GM23338 (cell line): ENCODE data around the gene SLC45A1.

Source experiments
- EZH2 ChIP-seq: fragments of 200-600 bp; sonication (generic); IDR thresholded peaks from one replicate; pipeline ENCODE4 v1.8.0; 2017; ENCODE audit warnings: antibody characterized with exemption, mild to moderate bottlenecking, low read depth; ENCODE audit not compliant: unreplicated experiment
- NANOG ChIP-seq: IDR thresholded peaks from 2 replicates; pipeline ENCODE4 v1.6.1; 2016; ENCODE audit warnings: antibody characterized with exemption, borderline replicate concordance
- POLR2AphosphoS5 ChIP-seq: IDR thresholded peaks from 2 replicates; pipeline ENCODE4 v1.6.1; 2016; ENCODE audit warnings: antibody characterized with exemption, low read depth
- TF ChIP-seq, protein P1 (sequence below), 2 experiments: fragments of 200-600 bp in 1 of 2; sonication (generic) in 1 of 2; conservative IDR thresholded peaks; 2 replicates each; pipeline versions ENCODE4 v1.5.1 to v1.6.1; 2016 to 2017; ENCODE audit warnings: antibody characterized with exemption in 2 of 2, low read depth in 2 of 2, mild to moderate bottlenecking in 2 of 2, moderate library complexity in 1 of 2
- TF ChIP-seq, protein P2 (sequence below): IDR thresholded peaks from one replicate; pipeline ENCODE4 v1.6.1; 2018; ENCODE audit warnings: antibody characterized with exemption; ENCODE audit not compliant: unreplicated experiment

DNA sequence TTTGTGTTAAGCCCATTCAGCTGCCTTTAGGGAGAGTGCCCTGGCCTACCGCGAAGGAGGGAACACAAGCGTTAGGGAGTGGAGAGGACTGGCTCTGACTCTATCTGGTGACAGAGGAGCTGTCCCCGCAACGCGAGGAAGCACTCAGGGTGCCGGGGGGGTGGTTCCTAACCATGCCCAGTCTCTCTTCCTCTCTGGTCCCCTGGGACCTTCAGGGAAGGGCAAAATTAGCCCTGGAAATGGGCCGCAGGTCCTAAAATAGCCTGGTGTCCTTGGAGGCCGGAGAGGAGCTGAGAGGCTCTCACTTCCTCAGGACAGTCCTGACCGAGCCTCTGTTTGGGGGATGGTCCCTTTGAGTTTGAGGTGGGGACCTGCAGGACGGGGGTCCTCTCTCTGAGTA lies 5.8 kb downstream of the SLC45A1 start:
- TF ChIP-seq EZH2 = no peak
- no peak for TF ChIP-seq POLR2AphosphoS5
- TF ChIP-seq, protein P1, sequence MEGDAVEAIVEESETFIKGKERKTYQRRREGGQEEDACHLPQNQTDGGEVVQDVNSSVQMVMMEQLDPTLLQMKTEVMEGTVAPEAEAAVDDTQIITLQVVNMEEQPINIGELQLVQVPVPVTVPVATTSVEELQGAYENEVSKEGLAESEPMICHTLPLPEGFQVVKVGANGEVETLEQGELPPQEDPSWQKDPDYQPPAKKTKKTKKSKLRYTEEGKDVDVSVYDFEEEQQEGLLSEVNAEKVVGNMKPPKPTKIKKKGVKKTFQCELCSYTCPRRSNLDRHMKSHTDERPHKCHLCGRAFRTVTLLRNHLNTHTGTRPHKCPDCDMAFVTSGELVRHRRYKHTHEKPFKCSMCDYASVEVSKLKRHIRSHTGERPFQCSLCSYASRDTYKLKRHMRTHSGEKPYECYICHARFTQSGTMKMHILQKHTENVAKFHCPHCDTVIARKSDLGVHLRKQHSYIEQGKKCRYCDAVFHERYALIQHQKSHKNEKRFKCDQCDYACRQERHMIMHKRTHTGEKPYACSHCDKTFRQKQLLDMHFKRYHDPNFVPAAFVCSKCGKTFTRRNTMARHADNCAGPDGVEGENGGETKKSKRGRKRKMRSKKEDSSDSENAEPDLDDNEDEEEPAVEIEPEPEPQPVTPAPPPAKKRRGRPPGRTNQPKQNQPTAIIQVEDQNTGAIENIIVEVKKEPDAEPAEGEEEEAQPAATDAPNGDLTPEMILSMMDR (conservative IDR thresholded peaks at IDR 0.05; ENCODE audit: low read depth in 2 of 2) = no peak
- TF ChIP-seq, protein P2, sequence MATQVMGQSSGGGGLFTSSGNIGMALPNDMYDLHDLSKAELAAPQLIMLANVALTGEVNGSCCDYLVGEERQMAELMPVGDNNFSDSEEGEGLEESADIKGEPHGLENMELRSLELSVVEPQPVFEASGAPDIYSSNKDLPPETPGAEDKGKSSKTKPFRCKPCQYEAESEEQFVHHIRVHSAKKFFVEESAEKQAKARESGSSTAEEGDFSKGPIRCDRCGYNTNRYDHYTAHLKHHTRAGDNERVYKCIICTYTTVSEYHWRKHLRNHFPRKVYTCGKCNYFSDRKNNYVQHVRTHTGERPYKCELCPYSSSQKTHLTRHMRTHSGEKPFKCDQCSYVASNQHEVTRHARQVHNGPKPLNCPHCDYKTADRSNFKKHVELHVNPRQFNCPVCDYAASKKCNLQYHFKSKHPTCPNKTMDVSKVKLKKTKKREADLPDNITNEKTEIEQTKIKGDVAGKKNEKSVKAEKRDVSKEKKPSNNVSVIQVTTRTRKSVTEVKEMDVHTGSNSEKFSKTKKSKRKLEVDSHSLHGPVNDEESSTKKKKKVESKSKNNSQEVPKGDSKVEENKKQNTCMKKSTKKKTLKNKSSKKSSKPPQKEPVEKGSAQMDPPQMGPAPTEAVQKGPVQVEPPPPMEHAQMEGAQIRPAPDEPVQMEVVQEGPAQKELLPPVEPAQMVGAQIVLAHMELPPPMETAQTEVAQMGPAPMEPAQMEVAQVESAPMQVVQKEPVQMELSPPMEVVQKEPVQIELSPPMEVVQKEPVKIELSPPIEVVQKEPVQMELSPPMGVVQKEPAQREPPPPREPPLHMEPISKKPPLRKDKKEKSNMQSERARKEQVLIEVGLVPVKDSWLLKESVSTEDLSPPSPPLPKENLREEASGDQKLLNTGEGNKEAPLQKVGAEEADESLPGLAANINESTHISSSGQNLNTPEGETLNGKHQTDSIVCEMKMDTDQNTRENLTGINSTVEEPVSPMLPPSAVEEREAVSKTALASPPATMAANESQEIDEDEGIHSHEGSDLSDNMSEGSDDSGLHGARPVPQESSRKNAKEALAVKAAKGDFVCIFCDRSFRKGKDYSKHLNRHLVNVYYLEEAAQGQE = no peak
- TF ChIP-seq NANOG = no peak
